T-helper 1 cell (primary cell): Measurements from ENCODE around the gene TCL1B.
"Not testable (repeated sequence)": the region's sequence is repeated elsewhere in the genome, so short reads cannot be mapped to it uniquely, and the experiment has no call there.

Experiments used
- DNase-seq, 5 donors: peaks; one replicate each; pipeline ENCODE4 v3.0.0-alpha.2; 2012 to 2020
- total RNA-seq, 4 donors: gene quantifications; one replicate each; lab custom pipeline; 2026; lab: John Stamatoyannopoulos, UW

The TCL1B gene
- 0 to 0.27 (median 0) reads per million in 4 donors for total RNA-seq

- no peak for DNase-seq
Measured at GRCh38 chr14:95685978-95686922, at the start of gene TCL1B. TCL1B (plus strand) TSS chr14:95686426; CDS start chr14:95686468, 42 bp downstream.

- no peak for DNase-seq
Measured at GRCh38 chr14:95644981-95645380, 41.2 kb upstream of the TCL1B start.

- DNase-seq: no peak
Measured at GRCh38 chr14:95645389-95645996, 40.7 kb upstream of the TCL1B start.

GRCh38 chr14:95647926-95648325 is 38.3 kb upstream of the TCL1B start:
- no peak for DNase-seq

GRCh38 chr14:95649230-95649629 is 37.0 kb upstream of the TCL1B start:
- DNase-seq: no peak

GRCh38 chr14:95651028-95651427 is 35.2 kb upstream of the TCL1B start:
- DNase-seq: no peak

- no peak for DNase-seq
Measured at GRCh38 chr14:95651821-95652583, 34.2 kb upstream of the TCL1B start.

- DNase-seq: no peak
Measured at GRCh38 chr14:95652690-95653089, 33.5 kb upstream of the TCL1B start.

GRCh38 chr14:95655461-95655860 is 30.8 kb upstream of the TCL1B start:
- no peak for DNase-seq

GRCh38 chr14:95656634-95657033 is 29.6 kb upstream of the TCL1B start:
- no peak for DNase-seq

GRCh38 chr14:95657454-95657853 is 28.8 kb upstream of the TCL1B start:
- no peak for DNase-seq

- DNase-seq: no peak
Measured at GRCh38 chr14:95659293-95659989, 26.8 kb upstream of the TCL1B start.

GRCh38 chr14:95659990-95660385 is 26.2 kb upstream of the TCL1B start:
- DNase-seq: no peak

- DNase-seq: no peak
Measured at GRCh38 chr14:95660651-95661515, 25.3 kb upstream of the TCL1B start.

- no peak for DNase-seq
Measured at GRCh38 chr14:95662376-95663186, 23.6 kb upstream of the TCL1B start.

GRCh38 chr14:95663226-95663797 is 22.9 kb upstream of the TCL1B start:
- DNase-seq: no peak

- DNase-seq: no peak
Measured at GRCh38 chr14:95664066-95664465, 22.2 kb upstream of the TCL1B start.

GRCh38 chr14:95664546-95664945 is 21.7 kb upstream of the TCL1B start:
- no peak for DNase-seq

GRCh38 chr14:95665530-95665929 is 20.7 kb upstream of the TCL1B start:
- not testable (repeated sequence) for DNase-seq

GRCh38 chr14:95666450-95666849 is 19.8 kb upstream of the TCL1B start:
- no peak for DNase-seq
